ENCODE results near the gene PPM1D.

DNA sequence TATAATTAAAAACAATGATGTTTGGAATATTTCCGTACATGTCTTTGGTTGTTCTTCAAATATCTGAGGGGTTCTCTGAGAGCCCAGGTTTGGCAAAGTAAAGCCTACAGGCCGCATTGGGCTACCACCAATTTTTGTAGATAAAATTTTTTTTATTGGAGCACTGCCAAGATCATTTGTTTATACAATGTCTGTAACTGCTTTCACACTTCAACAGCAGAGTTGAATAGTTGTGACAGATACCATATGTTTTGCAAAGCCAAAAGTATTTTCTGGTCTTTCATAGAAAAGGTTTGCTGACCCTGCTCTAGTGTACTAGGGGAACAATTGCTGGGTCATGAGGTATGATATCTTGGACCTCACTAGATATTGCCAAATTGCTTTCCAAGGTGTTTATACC lies 10.5 kb downstream of the PPM1D start:
- TF ChIP-seq, protein P1, sequence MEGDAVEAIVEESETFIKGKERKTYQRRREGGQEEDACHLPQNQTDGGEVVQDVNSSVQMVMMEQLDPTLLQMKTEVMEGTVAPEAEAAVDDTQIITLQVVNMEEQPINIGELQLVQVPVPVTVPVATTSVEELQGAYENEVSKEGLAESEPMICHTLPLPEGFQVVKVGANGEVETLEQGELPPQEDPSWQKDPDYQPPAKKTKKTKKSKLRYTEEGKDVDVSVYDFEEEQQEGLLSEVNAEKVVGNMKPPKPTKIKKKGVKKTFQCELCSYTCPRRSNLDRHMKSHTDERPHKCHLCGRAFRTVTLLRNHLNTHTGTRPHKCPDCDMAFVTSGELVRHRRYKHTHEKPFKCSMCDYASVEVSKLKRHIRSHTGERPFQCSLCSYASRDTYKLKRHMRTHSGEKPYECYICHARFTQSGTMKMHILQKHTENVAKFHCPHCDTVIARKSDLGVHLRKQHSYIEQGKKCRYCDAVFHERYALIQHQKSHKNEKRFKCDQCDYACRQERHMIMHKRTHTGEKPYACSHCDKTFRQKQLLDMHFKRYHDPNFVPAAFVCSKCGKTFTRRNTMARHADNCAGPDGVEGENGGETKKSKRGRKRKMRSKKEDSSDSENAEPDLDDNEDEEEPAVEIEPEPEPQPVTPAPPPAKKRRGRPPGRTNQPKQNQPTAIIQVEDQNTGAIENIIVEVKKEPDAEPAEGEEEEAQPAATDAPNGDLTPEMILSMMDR (IDR thresholded peaks at IDR 0.05), result no peak
- no peak for TF ChIP-seq EZH2 (IDR thresholded peaks at IDR 0.05; ENCODE audit: borderline replicate concordance, insufficient read depth, low read depth, low read length, poor library complexity, severe bottlenecking)
